HCT116 (cell line): ENCODE measurements around the gene SUPT5H.

Experiments
- CTCF ChIP-seq, 3 experiments: fragments of 200-600 bp in 1 of 3; sonication (generic) in 1 of 3; IDR thresholded peaks in 2 of 3; conservative IDR thresholded peaks in 1 of 3; 2 replicates each; pipeline ENCODE4 v1.5.1; 2012 to 2017; ENCODE audit warnings: low read depth in 2 of 3, low read length in 2 of 3, antibody characterized with exemption in 1 of 3, borderline replicate concordance in 1 of 3, control low read depth in 1 of 3, mild to moderate bottlenecking in 1 of 3, mixed read lengths in 1 of 3, mixed run types in 1 of 3, moderate library complexity in 1 of 3; ENCODE audit not compliant: insufficient read depth in 1 of 3
- POLR2A ChIP-seq: IDR thresholded peaks from 2 replicates; pipeline ENCODE4 v1.7.0; 2011; ENCODE audit warnings: borderline replicate concordance; ENCODE audit not compliant: insufficient read depth, insufficient read length; ENCODE audit errors: extremely low read depth
- SP1 ChIP-seq: IDR thresholded peaks from 2 replicates; pipeline ENCODE4 v1.6.1; 2012; ENCODE audit warnings: low read depth

- no peak for TF ChIP-seq CTCF (IDR thresholded peaks at IDR 0.05 in 2 of 3, conservative IDR thresholded peaks at IDR 0.05 in 1 of 3; ENCODE audit: borderline replicate concordance in 1 of 3, insufficient read depth in 1 of 3, low read depth in 2 of 3, low read length in 2 of 3)
- TF ChIP-seq SP1 = no peak
- peak; percentile 99 for TF ChIP-seq POLR2A
Observed at GRCh38 chr19:39406656-39407409, 38.5 kb upstream of the SUPT5H start, which contains the start of gene ZFP36.
